GM12891 (cell line): ENCODE data around the gene DLG5.

Experiments
- PAX5 ChIP-seq: IDR thresholded peaks from 2 replicates; pipeline ENCODE4 v1.6.1; 2011; ENCODE audit warnings: low read length, moderate library complexity, mild to moderate bottlenecking; ENCODE audit not compliant: insufficient read depth, severe bottlenecking
- POLR2A ChIP-seq: IDR thresholded peaks from 2 replicates; pipeline ENCODE4 v1.6.1; 2011; ENCODE audit warnings: low read depth, low read length, control low read depth
- POLR2AphosphoS5 ChIP-seq: IDR thresholded peaks from 2 replicates; pipeline ENCODE4 v1.6.1; 2011; ENCODE audit warnings: low read depth, low read length, control low read depth
- POU2F2 ChIP-seq: IDR thresholded peaks from 2 replicates; pipeline ENCODE4 v1.6.1; 2011; ENCODE audit warnings: low read depth, mild to moderate bottlenecking, control low read depth, low read length, moderate library complexity
- SPI1 ChIP-seq: IDR thresholded peaks from 2 replicates; pipeline ENCODE4 v1.6.1; 2011; ENCODE audit warnings: low read depth, low read length, control low read depth
- TAF1 ChIP-seq: IDR thresholded peaks from 2 replicates; pipeline ENCODE4 v1.6.1; 2011; ENCODE audit warnings: low read depth, low read length, control low read depth

DNA sequence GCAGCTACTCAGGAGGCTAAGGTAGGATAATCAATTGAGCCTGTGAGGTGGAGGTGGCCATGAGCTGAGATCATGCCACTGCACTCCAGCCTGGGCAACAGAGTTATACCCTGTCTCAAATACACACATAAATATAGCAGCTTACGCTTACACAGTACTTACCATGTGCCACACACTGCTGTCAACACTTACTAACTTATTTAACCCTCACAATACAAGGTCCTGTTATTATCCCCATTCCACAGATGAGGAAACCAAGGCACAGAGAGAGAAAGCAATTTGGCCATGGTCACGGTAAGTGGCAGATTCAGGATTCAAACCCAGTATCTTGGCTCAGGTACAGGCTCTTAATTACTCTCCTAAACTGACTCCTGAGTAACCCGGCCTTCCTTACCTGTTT is 19.1 kb downstream of the DLG5 start:
- TF ChIP-seq POLR2A, result no peak
- TF ChIP-seq POLR2AphosphoS5, result no peak
- TF ChIP-seq POU2F2, result no peak
- no peak for TF ChIP-seq TAF1
- no peak for TF ChIP-seq SPI1
- TF ChIP-seq PAX5, result no peak
